HG03135 (cell line): ENCODE data around the gene DAGLA.
"Not testable (repeated sequence)": the region's sequence is repeated elsewhere in the genome, so short reads cannot be mapped to it uniquely, and the experiment has no call there.

Source experiments
- ATAC-seq: cut with Tn5 transposase; IDR thresholded peaks from one replicate; pipeline ENCODE4 v1.9.1; 2021; ENCODE audit warnings: mild to moderate bottlenecking, moderate library complexity; ENCODE audit not compliant: unreplicated experiment

The DAGLA gene

GRCh38 chr11:61659413-61660196, 20.6 kb upstream of the DAGLA start:
- no peak for ATAC-seq

GRCh38 chr11:61660997-61661396, 19.2 kb upstream of the DAGLA start:
- ATAC-seq: not testable (repeated sequence)

GRCh38 chr11:61666684-61667297, 13.4 kb upstream of the DAGLA start:
- ATAC-seq: no peak

GRCh38 chr11:61667684-61668305, 12.4 kb upstream of the DAGLA start:
- ATAC-seq: no peak

- no peak for ATAC-seq
Measured at GRCh38 chr11:61669417-61669816, 10.8 kb upstream of the DAGLA start.

GRCh38 chr11:61670626-61671025, 9.6 kb upstream of the DAGLA start:
- ATAC-seq: no peak

- ATAC-seq: no peak
Measured at GRCh38 chr11:61671527-61671926, 8.7 kb upstream of the DAGLA start.

GRCh38 chr11:61673946-61674467, 6.2 kb upstream of the DAGLA start:
- ATAC-seq: not testable (repeated sequence)

GRCh38 chr11:61675826-61676225, 4.4 kb upstream of the DAGLA start:
- no peak for ATAC-seq

GRCh38 chr11:61679296-61679695, 895 bp upstream of the DAGLA start:
- no peak for ATAC-seq

- no peak for ATAC-seq
Measured at GRCh38 chr11:61680622-61681221, 531 bp downstream of the DAGLA start.

GRCh38 chr11:61682093-61682732, 2.0 kb downstream of the DAGLA start:
- no peak for ATAC-seq

GRCh38 chr11:61682906-61683675, 2.9 kb downstream of the DAGLA start:
- ATAC-seq: no peak

- ATAC-seq: no peak
Measured at GRCh38 chr11:61683961-61684869, 4.0 kb downstream of the DAGLA start.

- no peak for ATAC-seq
Measured at GRCh38 chr11:61684870-61685616, 4.9 kb downstream of the DAGLA start.

GRCh38 chr11:61685617-61685967, 5.4 kb downstream of the DAGLA start:
- no peak for ATAC-seq

GRCh38 chr11:61686066-61686465, 5.9 kb downstream of the DAGLA start:
- no peak for ATAC-seq

GRCh38 chr11:61686469-61686868, 6.3 kb downstream of the DAGLA start:
- no peak for ATAC-seq

GRCh38 chr11:61687420-61687819, 7.2 kb downstream of the DAGLA start:
- ATAC-seq: no peak
